GM23338 (cell line): Measurements from ENCODE around the gene CEP57. TPM values are rescaled to one million over a fixed set of nuclear protein-coding genes. Genes with fewer than 3 reads are reported as not detected.

Source experiments
- ATAC-seq: fragments of 200-7000 bp; cut with Tn5 transposase; 3 replicates; pipeline ENCODE4 v1.9.1; 2020
- DNase-seq: peaks from one replicate; pipeline ENCODE4 v3.0.0-alpha.2; 2015; ENCODE audit warnings: low spot score
- H2AFZ ChIP-seq: fragments of 200-600 bp; sonication (generic); 2 replicates; pipeline ENCODE4 v1.8.0; 2016; ENCODE audit warnings: antibody characterized with exemption, mild to moderate bottlenecking, moderate library complexity
- H3F3A ChIP-seq: fragments of 200-600 bp; sonication (generic); replicated peaks from 2 replicates; pipeline ENCODE4 v1.8.0; 2017; ENCODE audit warnings: antibody characterized with exemption, mixed run types, low read depth
- H3K27ac ChIP-seq: fragments of 200-600 bp; sonication (generic); 2 replicates; pipeline ENCODE4 v1.6.1; 2016; ENCODE audit warnings: low read depth
- H3K27me3 ChIP-seq: fragments of 200-600 bp; sonication (generic); 2 replicates; pipeline ENCODE4 v1.8.0; 2016; ENCODE audit warnings: mild to moderate bottlenecking, mixed run types, moderate library complexity; ENCODE audit not compliant: insufficient read depth
- H3K36me3 ChIP-seq: fragments of 200-600 bp; sonication (generic); 2 replicates; pipeline ENCODE4 v1.8.0; 2016; ENCODE audit warnings: mild to moderate bottlenecking; ENCODE audit not compliant: insufficient read depth
- H3K4me1 ChIP-seq: fragments of 200-600 bp; sonication (generic); 2 replicates; pipeline ENCODE4 v1.8.0; 2016; ENCODE audit warnings: mild to moderate bottlenecking, moderate library complexity; ENCODE audit not compliant: insufficient read depth
- H3K4me2 ChIP-seq: fragments of 200-600 bp; sonication (generic); 2 replicates; pipeline ENCODE4 v1.7.1; 2017; ENCODE audit warnings: mixed run types
- H3K4me3 ChIP-seq: fragments of 200-600 bp; sonication (generic); 2 replicates; pipeline ENCODE4 v1.6.1; 2016; ENCODE audit warnings: mixed run types
- H3K79me2 ChIP-seq: fragments of 200-600 bp; sonication (generic); replicated peaks from 2 replicates; pipeline ENCODE4 v1.8.0; 2017; ENCODE audit warnings: mild to moderate bottlenecking; ENCODE audit not compliant: insufficient read depth
- H3K9me2 ChIP-seq: fragments of 200-600 bp; sonication (generic); 2 replicates; pipeline ENCODE4 v1.8.0; 2017; ENCODE audit not compliant: insufficient read depth
- H4K20me1 ChIP-seq: fragments of 200-600 bp; sonication (generic); replicated peaks from 2 replicates; pipeline ENCODE4 v1.8.0; 2017; ENCODE audit warnings: mild to moderate bottlenecking; ENCODE audit not compliant: insufficient read depth
- H3K27ac Mint-ChIP-seq: 2 replicates; pipeline ENCODE4 v1.8.0; 2020; ENCODE audit warnings: inconsistent platforms, mild to moderate bottlenecking, moderate library complexity, mixed read lengths
- H3K27me3 Mint-ChIP-seq: 3 replicates; pipeline ENCODE4 v1.8.0; 2022; ENCODE audit warnings: low read depth, mild to moderate bottlenecking, moderate library complexity, mixed read lengths, inconsistent platforms; ENCODE audit not compliant: insufficient read depth, poor library complexity
- H3K36me3 Mint-ChIP-seq: 3 replicates; pipeline ENCODE4 v1.8.0; 2021; ENCODE audit warnings: low read depth, mild to moderate bottlenecking, inconsistent platforms, moderate library complexity, mixed read lengths
- H3K4me1 Mint-ChIP-seq: 3 replicates; pipeline ENCODE4 v1.8.0; 2020; ENCODE audit warnings: mild to moderate bottlenecking, inconsistent platforms, mixed read lengths
- H3K4me3 Mint-ChIP-seq: 3 replicates; pipeline ENCODE4 v1.8.0; 2021; ENCODE audit warnings: moderate library complexity, mild to moderate bottlenecking, inconsistent platforms, mixed read lengths
- H3K9me3 Mint-ChIP-seq: 3 replicates; pipeline ENCODE4 v1.8.0; 2020; ENCODE audit warnings: moderate library complexity, mild to moderate bottlenecking, inconsistent platforms, mixed read lengths
- CREB1 ChIP-seq: fragments of 250-450 bp; sonication (Bioruptor Pico); IDR thresholded peaks from 2 replicates; pipeline ENCODE4 v1.5.0; 2020; ENCODE audit warnings: low read depth, mild to moderate bottlenecking, moderate library complexity
- CTCF ChIP-seq, 2 experiments: fragments of 200-600 bp in 1 of 2; sonication (generic) in 1 of 2; conservative IDR thresholded peaks; 2 replicates each; pipeline versions ENCODE4 v1.5.1 to v1.6.1; 2016 to 2017; ENCODE audit warnings: antibody characterized with exemption in 2 of 2, low read depth in 2 of 2, mild to moderate bottlenecking in 2 of 2, moderate library complexity in 1 of 2
- ETS1 ChIP-seq: IDR thresholded peaks from 2 replicates; pipeline ENCODE4 v1.6.1; 2016; ENCODE audit warnings: antibody characterized with exemption
- EZH2 ChIP-seq: fragments of 200-600 bp; sonication (generic); IDR thresholded peaks from one replicate; pipeline ENCODE4 v1.8.0; 2017; ENCODE audit warnings: antibody characterized with exemption, mild to moderate bottlenecking, low read depth; ENCODE audit not compliant: unreplicated experiment
- EZH2phosphoT487 ChIP-seq: fragments of 200-600 bp; sonication (generic); IDR thresholded peaks from one replicate; pipeline ENCODE4 v1.8.1; 2018; ENCODE audit warnings: antibody characterized with exemption; ENCODE audit not compliant: unreplicated experiment
- JUNB ChIP-seq: IDR thresholded peaks from one replicate; pipeline ENCODE4 v1.6.1; 2016; ENCODE audit warnings: antibody characterized with exemption; ENCODE audit not compliant: unreplicated experiment
- NANOG ChIP-seq: IDR thresholded peaks from 2 replicates; pipeline ENCODE4 v1.6.1; 2016; ENCODE audit warnings: antibody characterized with exemption, borderline replicate concordance
- POLR2AphosphoS5 ChIP-seq: IDR thresholded peaks from 2 replicates; pipeline ENCODE4 v1.6.1; 2016; ENCODE audit warnings: antibody characterized with exemption, low read depth
- STAT1 ChIP-seq: IDR thresholded peaks from one replicate; pipeline ENCODE4 v1.6.1; 2016; ENCODE audit warnings: antibody characterized with exemption; ENCODE audit not compliant: unreplicated experiment
- ZNF114 ChIP-seq: fragments of 250-450 bp; sonication (Bioruptor Pico); IDR thresholded peaks from 2 replicates; pipeline ENCODE4 v1.5.0; 2020; ENCODE audit warnings: mild to moderate bottlenecking, moderate library complexity
- ZNF331 ChIP-seq: fragments of 250-450 bp; sonication (Bioruptor Pico); IDR thresholded peaks from 2 replicates; pipeline ENCODE4 v1.5.0; 2020; ENCODE audit warnings: low read depth, mild to moderate bottlenecking, moderate library complexity
- ZNF462 ChIP-seq: fragments of 250-450 bp; sonication (Bioruptor Pico); IDR thresholded peaks from 2 replicates; pipeline ENCODE4 v1.5.0; 2020; ENCODE audit warnings: mild to moderate bottlenecking, moderate library complexity
- polyA plus RNA-seq: library from polyadenylated mRNA; unstranded; fragments of >200 nt; fragmentation: Nextera tagmentation; extraction: Ambion mirVana; gene quantifications from 2 replicates; pipeline ENCODE4 v1.2.1, GENCODE V29; 2016
- total RNA-seq: library from RNA; depleted of rRNA; stranded (reverse); fragments of >200 nt; shearing (Covaris generic); gene quantifications from 2 replicates; pipeline ENCODE4 v1.2.3, GENCODE V29; 2014
- TF ChIP-seq, protein P1 (sequence below): IDR thresholded peaks from one replicate; pipeline ENCODE4 v1.6.1; 2018; ENCODE audit warnings: antibody characterized with exemption; ENCODE audit not compliant: unreplicated experiment

CEP57 gene
- total and polyA plus RNA-seq, 2 experiments from 2014 or later: 76.2 to 124 TPM

DNA sequence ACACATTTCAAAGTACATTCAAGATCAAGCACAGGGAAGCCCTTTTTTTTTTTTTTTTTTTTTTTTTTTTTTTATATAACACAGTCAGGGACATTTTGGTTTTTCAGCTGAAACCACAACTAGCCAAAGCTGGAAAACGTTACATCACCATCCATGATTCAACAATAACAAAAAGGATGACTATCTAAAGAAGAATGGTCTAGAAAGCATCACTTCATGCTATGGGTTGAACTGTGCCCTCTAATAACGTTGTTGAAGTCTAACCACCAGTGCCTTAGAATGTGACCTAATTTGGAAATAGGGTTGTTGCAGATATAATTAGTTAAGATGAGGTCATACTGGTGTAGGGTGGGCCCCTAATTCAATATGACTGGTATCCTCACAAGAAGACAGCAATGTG, 87.0 kb downstream of the CEP57 start:
- H3K4me3 ChIP-seq: no peak overlapping the region

More for the DNA sequence above, 87.0 kb downstream of the CEP57 start:
- Histone ChIP-seq H3K27ac (no peak overlapping the region), H2AFZ (no peak overlapping the region), H3F3A (no peaks in the 10 kb centered on the region), H3K4me1 (no peaks in the 10 kb centered on the region), H3K79me2 (no peaks in the 10 kb centered on the region), H4K20me1 (no peaks in the 10 kb centered on the region), H3K9me2 (peaks cover 9% of the 10 kb centered on the region; the same call in 1 of the 2 replicates), H3K4me2 (no peak overlapping the region), H3K27me3 (no peaks in the 10 kb centered on the region), H3K36me3 (peaks cover 5% of the 10 kb centered on the region; the same call in 1 of the 2 replicates)
- no peak overlapping the region for H3K4me3 Mint-ChIP-seq
- H3K27me3 Mint-ChIP-seq: no peaks in the 10 kb centered on the region
- H3K4me1 Mint-ChIP-seq: no peaks in the 10 kb centered on the region
- H3K36me3 Mint-ChIP-seq: peaks cover 44% of the 10 kb centered on the region
- DNase-seq (no peak), ATAC-seq (no peak)
- peaks cover 21% of the 10 kb centered on the region for H3K9me3 Mint-ChIP-seq
- H3K27ac Mint-ChIP-seq: no peak overlapping the region
- TF ChIP-seq ZNF462 (no peak), STAT1 (no peak), NANOG (no peak), EZH2 (no peak), EZH2phosphoT487 (no peak), JUNB (no peak), CREB1 (CRISPR knock-in tag) (no peak), ZNF331 (no peak), ZNF114 (CRISPR knock-in tag) (no peak), CTCF (conservative IDR thresholded peaks at IDR 0.05; ENCODE audit: low read depth in 2 of 2) (no peak), POLR2AphosphoS5 (no peak), ETS1 (no peak)
- TF ChIP-seq, protein P1, sequence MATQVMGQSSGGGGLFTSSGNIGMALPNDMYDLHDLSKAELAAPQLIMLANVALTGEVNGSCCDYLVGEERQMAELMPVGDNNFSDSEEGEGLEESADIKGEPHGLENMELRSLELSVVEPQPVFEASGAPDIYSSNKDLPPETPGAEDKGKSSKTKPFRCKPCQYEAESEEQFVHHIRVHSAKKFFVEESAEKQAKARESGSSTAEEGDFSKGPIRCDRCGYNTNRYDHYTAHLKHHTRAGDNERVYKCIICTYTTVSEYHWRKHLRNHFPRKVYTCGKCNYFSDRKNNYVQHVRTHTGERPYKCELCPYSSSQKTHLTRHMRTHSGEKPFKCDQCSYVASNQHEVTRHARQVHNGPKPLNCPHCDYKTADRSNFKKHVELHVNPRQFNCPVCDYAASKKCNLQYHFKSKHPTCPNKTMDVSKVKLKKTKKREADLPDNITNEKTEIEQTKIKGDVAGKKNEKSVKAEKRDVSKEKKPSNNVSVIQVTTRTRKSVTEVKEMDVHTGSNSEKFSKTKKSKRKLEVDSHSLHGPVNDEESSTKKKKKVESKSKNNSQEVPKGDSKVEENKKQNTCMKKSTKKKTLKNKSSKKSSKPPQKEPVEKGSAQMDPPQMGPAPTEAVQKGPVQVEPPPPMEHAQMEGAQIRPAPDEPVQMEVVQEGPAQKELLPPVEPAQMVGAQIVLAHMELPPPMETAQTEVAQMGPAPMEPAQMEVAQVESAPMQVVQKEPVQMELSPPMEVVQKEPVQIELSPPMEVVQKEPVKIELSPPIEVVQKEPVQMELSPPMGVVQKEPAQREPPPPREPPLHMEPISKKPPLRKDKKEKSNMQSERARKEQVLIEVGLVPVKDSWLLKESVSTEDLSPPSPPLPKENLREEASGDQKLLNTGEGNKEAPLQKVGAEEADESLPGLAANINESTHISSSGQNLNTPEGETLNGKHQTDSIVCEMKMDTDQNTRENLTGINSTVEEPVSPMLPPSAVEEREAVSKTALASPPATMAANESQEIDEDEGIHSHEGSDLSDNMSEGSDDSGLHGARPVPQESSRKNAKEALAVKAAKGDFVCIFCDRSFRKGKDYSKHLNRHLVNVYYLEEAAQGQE: no peak
